HG03439 (cell line): ENCODE results near the gene TCF15.

ENCODE experiments used
- ATAC-seq: cut with Tn5 transposase; IDR thresholded peaks from one replicate; pipeline ENCODE4 v1.9.1; 2021; ENCODE audit warnings: mild to moderate bottlenecking, moderate library complexity; ENCODE audit not compliant: unreplicated experiment

Gene TCF15

GRCh38 chr20:615514-615913 is 5.4 kb upstream of the TCF15 start:
- ATAC-seq = no peak

GRCh38 chr20:611843-612185 is 1.7 kb upstream of the TCF15 start:
- ATAC-seq = no peak

GRCh38 chr20:611047-611842 is 1.1 kb upstream of the TCF15 start:
- ATAC-seq = no peak

- no peak for ATAC-seq
These were observed 641 bp downstream of the TCF15 start for GRCh38 chr20:609371-609964.

GRCh38 chr20:608970-609369 is 1.1 kb downstream of the TCF15 start:
- no peak for ATAC-seq

- ATAC-seq = no peak
These were observed 2.6 kb downstream of the TCF15 start for GRCh38 chr20:607476-607875.

GRCh38 chr20:605237-605636 is 4.9 kb downstream of the TCF15 start:
- ATAC-seq = no peak

GRCh38 chr20:603116-603640 is 6.9 kb downstream of the TCF15 start:
- ATAC-seq = no peak

- ATAC-seq = no peak
These were observed 7.8 kb downstream of the TCF15 start for GRCh38 chr20:602111-602970.

GRCh38 chr20:600736-601135 is 9.4 kb downstream of the TCF15 start:
- no peak for ATAC-seq

- no peak for ATAC-seq
These were observed 10.0 kb downstream of the TCF15 start for GRCh38 chr20:600141-600540.

- no peak for ATAC-seq
These were observed 11.8 kb downstream of the TCF15 start for GRCh38 chr20:598133-598850.

- ATAC-seq = no peak
These were observed 12.5 kb downstream of the TCF15 start for GRCh38 chr20:597560-597959.

GRCh38 chr20:595330-596308 is 14.5 kb downstream of the TCF15 start:
- no peak for ATAC-seq

GRCh38 chr20:592506-592905 is 17.6 kb downstream of the TCF15 start:
- no peak for ATAC-seq

- ATAC-seq = no peak
These were observed 18.2 kb downstream of the TCF15 start for GRCh38 chr20:591941-592340.

- peak; percentile 71 for ATAC-seq
These were observed 21.0 kb downstream of the TCF15 start for GRCh38 chr20:588932-589672.

GRCh38 chr20:588476-588875 is 21.6 kb downstream of the TCF15 start:
- ATAC-seq = no peak

GRCh38 chr20:584971-585301 is 25.2 kb downstream of the TCF15 start:
- no peak for ATAC-seq
